HG02588 (cell line): ENCODE results near the gene ACOT2.
A peak's percentile ranks its signal among the peaks of the same experiment; 100 is the strongest.
"Not testable (repeated sequence)": the region's sequence is repeated elsewhere in the genome, so short reads cannot be mapped to it uniquely, and the experiment has no call there.

ENCODE experiments used
- ATAC-seq: cut with Tn5 transposase; IDR thresholded peaks from one replicate; pipeline ENCODE4 v1.9.1; 2021; ENCODE audit warnings: mild to moderate bottlenecking, moderate library complexity; ENCODE audit not compliant: unreplicated experiment

ACOT2 gene

DNA sequence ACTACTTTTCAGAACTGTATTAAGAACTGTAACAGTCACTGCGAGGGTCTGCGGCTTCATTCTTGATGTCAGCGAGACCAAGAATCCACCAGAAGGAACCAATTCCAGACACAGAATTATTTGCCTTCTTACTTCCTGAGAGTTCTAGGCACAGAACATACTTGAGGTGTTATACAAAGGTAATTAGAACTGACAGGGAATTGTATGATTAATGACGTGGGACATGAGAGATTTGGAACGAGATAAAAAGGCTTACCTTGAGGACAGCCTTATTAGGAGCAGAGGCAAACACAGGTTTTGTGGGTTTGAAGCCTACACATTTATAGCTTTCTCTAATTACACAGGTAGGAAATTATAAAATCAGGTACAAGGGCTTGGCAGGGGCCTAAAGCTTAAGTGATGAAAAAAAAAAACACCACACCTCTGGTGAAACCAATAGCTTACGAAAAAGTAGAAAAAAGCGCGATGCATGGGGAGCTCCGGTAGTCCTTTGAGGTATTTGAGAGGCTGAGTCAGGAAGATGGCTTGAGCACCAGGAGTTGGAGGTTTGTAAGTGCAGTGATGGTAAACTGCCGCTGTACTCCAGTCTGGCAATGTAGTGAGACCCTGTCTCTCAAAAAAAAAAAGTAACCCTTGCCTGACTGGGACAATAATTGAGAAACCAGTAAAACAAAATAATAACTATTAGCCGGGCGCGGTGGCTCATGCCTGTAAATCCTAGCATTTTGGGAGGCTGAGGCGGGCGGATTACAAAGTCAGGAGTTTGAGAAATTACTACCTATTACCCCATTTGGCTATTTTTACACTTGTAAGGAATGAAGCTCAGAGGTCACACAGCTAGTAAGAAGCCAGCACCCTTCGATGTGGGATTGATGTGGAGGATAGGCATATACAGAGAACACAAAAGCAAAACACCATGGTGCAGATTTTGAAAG lies 795 bp upstream of the ACOT2 start:
- ATAC-seq, result no peak

DNA sequence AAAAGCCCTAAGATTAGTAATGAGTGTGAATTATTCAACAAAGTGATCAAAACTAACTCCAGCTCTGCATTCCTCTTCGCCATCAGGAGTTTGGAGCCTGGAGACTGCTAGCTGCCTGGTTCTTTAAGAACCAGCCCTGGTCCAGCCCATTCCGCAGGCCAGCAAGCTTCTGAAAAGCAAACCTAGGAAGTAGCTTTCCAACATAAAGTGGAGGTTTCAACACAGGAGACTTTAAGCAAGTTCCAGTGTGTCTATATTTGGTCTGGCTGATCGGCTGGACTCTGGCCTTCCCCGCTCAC lies 178 bp upstream of the ACOT2 start:
- not testable (repeated sequence) for ATAC-seq

DNA sequence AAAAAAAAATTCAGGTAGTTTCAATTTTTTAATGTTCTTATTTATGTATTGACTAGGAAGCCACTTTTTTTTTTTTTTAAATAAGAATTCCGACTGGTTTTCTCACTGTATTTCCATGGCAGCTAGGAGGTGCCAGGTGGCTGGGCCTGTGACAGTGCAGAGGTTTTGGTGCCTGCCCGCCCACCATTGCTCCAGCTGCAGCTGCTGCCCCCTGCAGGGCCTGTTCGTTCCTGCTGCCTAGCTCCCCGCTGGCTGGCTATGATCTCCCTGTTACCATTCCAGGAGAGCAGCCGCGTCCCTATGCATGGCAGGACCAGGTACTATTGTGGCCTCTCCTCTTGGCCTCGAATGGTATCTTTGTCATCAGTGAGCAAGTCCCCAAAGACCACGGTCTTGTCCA lies 1.9 kb downstream of the ACOT2 start:
- peak; percentile 50 for ATAC-seq

DNA sequence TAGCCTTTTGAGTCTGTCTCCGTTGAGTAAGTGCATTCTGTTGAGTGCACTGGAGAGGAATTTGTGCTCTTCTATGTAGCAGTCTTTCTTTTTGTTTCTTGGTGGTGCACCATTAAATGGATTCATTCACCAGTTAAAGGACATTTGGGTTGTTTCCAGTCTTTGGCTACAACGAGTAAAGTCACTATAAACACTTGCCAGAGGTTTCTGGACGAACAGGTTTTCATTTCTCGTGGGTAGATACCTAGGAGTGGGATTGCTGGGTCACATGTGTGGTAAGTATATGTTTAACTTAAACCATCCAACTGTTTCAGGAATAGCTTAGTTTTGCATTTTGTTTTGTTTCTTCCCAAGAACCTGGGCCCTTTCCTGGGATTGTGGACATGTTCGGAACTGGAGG lies 4.0 kb downstream of the ACOT2 start:
- not testable (repeated sequence) for ATAC-seq

DNA sequence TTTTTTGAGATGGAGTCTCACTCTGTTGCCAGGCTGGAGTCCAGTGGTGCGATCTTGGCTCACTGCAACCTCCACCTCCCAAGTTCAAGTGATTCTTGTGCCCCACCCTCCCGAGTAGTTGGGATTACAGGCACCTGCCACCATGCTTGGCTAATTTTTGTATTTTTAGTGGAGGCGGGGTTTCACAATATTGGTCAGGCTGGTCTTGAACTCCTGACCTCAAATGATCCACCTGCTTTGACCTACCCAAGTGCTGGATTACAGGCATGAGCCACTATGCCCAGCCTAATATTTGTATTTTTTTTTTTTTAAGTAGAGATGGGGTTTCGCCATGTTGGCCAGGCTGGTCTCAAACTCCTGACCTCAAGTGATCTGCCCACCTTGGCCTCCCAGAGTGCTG lies 4.7 kb downstream of the ACOT2 start:
- ATAC-seq, result not testable (repeated sequence)

DNA sequence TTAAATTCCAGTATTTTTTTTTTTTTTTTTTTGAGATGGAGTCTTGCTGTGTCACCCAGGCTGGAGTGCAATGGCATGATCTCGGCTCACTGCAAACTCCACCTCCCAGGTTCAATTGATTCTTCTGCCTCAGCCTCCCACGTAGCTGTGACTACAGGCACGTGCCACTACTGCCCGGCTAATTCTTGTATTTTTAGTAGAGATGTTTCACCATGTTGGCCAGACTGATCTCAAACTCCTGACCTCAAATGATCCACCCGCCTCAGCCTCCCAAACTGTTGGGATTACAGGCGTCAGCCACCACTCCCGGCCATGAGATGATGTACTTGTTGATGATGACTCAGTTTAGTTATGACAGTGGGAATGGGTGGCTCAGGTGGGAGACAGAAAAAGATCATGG lies 5.2 kb downstream of the ACOT2 start:
- not testable (repeated sequence) for ATAC-seq

DNA sequence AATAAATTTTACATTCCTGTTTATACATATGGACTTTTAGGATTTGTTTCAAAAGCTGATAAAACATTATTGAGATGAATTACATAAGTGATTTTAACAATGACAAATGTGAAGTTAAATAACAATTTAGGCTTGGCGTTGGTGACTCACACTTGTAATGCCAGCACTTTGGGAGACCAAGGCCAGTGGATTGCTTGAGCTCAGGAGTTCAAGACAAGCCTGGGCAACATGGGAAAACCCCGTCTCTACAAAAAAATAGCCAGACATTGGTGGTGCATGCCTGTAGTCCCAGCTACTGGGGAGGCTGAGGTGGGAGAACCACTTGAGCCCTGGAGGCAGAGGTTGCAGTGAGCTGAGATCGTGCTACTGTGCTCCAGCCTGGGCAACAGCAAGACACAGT lies 7.4 kb downstream of the ACOT2 start:
- ATAC-seq, result no peak

DNA sequence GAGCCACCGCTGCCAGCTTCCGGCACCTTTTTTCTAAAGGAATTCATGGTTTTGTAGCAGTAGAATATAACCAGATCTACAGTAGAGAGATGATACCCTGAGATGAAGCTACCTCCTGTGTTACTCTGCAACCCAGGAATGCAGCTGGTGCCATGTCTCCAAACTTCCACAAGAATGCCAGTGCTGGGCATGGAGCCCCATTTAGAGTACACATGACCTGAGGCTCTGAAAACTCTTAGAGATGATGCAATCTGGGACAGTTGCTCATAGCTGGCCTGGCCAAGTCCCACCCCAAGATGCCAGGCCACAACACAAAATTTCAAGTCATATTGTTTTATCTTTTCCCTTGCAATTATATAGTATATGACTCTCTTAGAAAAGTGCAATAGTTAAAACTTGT lies 8.2 kb downstream of the ACOT2 start:
- not testable (repeated sequence) for ATAC-seq

DNA sequence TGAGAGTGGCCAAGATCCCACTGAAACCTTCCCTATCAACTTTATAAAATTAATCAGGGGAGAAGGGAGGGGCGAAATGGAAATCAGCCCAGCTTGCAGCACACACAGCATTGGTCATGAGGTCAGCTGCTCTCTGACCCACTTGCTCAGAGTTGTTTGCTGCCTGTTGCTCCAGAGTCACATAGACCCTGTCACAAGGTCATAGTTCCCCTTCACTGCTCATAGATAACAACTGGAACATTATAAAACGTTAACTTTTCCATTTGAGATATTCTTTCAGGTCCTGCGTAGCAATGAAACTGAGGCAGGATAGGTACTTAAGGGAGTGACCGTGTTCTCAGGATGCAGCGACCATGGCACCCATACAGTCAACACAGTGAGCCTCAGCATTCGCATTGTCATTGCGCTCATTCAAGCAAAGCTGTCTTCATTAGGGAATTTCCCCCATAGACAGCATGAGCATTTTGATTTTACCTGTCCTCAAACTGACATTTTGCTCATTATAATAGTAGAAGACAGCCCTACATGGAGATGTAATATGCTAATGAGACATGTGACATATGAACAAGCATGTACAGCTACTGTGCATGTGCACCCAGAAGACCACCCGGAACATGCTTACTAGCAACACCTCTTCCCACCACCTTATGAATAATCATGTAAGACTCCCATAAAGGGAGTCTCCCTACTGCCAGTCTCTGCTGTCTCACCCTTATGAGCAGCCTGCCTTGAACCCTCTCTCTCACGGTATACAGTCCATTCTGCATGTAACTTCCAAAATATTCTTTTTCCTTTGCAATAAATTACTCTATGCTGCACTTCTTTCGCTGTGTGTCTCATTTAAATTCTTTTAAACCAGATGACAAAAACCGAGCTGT lies 13.3 kb downstream of the ACOT2 start:
- not testable (repeated sequence) for ATAC-seq

DNA sequence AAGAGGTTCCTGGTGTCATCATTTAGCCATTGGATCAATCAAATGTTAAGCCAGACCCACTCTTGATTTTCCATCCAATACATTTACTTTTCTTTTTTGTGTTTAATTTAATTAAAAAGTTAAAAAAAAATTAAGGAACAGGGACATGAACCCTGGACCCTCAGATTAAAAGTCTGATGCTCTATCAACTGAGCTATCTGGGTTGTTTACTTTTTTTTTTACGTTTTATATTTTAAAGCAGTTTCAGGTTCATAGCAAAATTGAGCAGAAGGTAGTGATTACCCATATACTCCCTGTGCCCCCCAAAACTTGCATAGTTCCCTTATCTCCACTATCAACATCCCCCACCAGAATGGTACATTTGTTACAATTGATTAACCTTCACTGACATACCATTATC lies 19.7 kb downstream of the ACOT2 start:
- ATAC-seq, result no peak

DNA sequence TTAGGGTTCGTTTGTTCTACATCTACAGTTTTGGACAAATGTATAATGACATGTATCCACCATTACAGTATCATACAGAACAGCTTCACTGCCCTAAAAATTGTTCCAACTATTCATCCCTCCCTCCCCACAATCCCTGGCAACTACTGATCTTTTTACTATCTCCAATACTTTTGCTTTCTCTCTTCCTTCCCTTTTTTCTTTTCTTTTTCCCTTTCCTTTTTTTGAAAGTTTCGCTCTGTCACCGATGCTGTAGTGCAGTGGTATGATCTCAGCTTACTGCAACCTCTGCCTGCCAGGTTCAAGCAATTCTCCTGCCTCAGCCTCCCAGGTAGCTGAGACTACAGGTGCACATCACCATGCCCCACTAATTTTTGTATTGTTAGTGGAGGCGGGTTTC lies 20.1 kb downstream of the ACOT2 start:
- ATAC-seq, result no peak

DNA sequence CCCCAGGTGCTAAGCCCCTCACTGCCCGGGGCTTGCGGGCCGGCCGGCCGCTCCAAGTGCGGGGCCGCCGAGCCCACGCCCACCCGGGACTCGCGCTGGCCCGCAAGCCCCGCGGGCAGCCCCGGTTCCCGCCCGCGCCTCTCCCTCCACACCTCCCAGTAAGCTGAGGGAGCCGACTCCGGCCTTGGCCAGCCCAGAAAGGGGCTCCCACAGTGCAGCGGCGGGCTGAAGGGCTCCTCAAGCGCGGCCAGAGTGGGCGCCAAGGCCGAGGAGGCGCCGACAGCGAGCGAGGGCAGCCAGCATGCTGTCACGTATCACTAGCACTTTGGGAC lies 21.6 kb downstream of the ACOT2 start:
- not testable (repeated sequence) for ATAC-seq

DNA sequence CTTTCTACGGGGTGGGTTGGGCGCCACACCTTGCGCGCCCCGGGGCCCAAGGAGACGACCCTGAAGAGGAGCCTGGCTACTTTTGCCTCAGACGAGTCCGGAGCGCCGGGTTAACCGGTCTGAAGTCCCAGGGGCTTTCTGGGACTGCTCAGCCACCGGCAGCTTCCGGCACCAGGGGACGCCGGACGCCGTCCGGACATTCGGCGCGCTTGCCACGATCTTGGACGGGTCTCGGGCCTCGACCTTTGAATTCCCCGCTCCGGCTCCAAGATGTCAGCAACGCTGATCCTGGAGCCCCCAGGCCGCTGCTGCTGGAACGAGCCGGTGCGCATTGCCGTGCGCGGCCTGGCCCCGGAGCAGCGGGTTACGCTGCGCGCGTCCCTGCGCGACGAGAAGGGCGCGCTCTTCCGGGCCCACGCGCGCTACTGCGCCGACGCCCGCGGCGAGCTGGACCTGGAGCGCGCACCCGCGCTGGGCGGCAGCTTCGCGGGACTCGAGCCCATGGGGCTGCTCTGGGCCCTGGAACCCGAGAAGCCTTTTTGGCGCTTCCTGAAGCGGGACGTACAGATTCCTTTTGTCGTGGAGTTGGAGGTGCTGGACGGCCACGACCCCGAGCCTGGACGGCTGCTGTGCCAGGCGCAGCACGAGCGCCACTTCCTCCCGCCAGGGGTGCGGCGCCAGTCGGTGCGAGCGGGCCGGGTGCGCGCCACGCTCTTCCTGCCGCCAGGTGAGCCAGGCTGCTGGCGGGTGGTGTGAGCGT lies 22.9 kb downstream of the ACOT2 start, which contains the start of gene ACOT4:
TSS of gene ACOT4 (plus strand) at position 184 of the 760 bp plus-strand sequence. CDS start at position 271, 87 bp downstream.
- ATAC-seq, result peak; percentile 60

DNA sequence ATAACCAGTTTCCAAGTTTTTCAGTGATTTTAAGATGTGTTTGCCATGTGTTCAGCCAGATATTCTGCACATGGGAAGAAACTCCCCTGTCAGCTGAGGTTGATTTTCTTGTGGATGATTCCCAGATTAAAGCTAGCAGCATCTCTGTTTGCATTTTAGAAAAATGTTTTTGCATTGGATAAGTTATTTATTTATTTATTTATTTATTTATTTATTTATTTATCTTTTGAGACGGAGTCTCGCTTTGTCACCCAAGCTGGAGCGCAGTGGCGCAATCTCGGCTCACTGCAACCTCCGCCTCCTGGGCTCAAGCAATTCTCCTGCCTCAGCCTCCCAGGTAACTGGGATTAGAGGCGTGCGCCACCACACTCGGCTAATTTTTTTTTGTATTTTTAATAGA lies 25.5 kb downstream of the ACOT2 start:
- no peak for ATAC-seq

DNA sequence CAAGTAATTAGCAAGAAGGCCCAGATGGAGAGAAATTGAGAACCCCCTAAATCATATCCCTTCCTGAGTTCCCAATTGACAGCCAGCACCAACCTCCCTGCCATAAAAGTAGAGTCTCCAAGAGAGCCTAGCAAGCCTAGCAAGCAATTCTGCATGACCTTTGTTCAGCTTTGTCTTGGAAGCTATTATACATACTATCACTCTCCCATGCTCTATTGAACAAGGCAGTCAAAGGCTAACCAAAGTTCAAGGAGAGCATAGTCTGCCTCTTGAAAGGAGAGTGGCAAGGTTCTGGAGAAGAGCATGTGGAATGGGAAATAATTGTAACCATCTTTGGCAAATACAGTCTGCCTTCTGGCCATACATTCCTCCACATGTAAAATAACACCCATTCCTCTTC lies 30.5 kb downstream of the ACOT2 start:
- no peak for ATAC-seq

DNA sequence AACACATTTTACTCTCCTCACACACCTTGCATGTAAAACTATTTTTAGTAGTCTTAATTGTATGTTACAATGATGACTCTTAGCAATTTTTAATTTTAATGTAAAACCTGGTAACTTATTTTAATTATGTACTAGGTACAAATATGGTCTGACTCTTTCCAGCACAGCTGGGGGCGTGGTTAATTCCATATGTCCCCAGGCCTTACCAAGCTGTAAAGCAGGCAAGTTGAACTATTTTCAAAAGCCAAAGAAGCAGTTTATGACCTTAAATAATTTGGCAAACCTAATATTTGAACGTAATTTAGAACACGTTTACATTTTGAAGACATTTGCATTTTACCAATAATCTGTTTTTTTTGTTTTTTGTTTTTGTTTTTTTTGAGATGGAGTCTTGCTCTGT lies 34.0 kb downstream of the ACOT2 start:
- ATAC-seq, result no peak

DNA sequence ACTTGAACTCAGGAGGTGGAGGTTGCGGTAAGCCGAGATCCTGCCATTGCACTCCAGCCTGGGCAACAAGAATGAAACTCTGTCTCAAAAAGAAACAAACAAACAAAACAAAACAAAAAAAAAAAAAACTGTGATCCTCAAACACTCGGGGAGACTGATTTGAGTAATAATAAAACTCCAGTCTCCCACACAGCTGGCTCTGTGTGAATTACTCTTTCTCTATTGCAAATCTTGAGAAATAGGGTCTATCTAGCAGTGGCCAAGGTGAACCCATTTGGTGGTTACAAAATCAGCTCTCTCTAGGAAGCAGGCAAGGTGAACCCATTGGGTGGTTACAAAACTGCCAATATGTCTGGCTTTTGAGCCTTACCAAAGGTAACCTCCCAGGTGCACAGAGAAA lies 37.3 kb downstream of the ACOT2 start:
- ATAC-seq, result no peak

DNA sequence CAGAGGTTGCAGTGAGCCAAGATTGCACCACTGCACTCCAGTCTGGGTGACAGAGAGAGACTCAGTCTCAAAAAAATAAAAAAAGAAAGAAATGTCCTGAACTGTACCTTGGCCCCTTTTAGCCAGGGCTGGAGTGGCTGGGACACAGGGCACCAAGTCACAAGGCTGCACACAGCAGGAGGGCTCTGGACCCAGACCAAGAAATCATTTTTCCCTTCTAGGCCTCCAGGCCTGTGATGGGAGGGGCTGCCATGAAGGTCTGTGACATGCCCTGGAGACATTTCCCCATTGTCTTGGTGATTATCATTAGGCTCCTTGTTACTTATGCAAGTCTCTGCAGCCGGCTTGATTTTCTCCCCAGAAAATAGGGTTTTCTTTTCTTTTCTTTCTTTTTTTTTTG lies 38.2 kb downstream of the ACOT2 start:
- no peak for ATAC-seq

DNA sequence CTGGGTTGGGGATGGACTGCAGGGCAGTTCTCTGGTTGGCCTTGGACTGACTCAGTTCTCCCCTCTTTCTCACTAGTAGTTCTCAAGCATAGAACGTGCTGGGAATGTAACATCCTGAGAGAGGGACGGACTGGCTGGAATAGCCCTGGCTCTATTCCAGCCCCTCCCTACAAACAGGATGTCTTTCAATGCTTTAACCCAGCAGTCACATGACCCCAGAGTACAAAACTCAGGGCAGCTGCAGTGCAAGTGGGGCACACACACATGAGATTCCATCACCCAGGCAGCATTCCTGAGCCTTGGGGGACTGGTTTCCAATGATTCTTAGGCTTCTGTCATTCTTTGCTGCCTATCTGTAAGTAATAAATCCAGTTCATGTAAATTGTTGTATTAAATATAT lies 41.7 kb downstream of the ACOT2 start:
- ATAC-seq, result no peak

DNA sequence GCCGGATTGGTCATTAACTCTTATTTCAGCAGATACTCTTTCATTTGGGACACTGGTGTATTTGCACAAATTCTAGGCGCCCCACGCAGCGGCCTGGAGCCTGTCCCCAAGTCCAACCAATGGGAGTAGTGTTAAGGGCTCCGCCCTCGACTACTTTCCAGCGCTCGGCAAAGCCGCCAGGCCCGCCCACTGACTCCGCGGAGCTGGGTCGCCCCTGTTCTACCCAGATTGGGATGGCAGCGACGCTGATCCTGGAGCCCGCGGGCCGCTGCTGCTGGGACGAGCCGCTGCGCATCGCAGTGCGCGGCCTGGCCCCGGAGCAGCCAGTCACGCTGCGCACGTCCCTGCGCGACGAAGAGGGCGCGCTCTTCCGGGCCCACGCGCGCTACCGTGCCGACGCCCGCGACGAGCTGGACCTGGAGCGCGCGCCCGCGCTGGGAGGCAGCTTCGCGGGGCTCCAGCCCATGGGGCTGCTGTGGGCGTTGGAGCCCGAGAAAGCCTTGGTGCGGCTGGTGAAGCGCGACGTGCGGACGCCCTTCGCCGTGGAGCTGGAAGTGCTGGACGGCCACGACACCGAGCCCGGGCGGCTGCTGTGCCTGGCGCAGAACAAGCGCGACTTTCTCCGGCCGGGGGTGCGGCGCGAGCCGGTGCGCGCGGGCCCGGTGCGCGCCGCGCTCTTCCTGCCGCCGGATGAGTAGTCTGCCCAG lies 43.5 kb downstream of the ACOT2 start, which contains the start of gene ACOT6:
TSS of gene ACOT6 (plus strand) at position 179 of the 707 bp plus-strand sequence. CDS start at position 234, 55 bp downstream.
- ATAC-seq, result peak; percentile 62

DNA sequence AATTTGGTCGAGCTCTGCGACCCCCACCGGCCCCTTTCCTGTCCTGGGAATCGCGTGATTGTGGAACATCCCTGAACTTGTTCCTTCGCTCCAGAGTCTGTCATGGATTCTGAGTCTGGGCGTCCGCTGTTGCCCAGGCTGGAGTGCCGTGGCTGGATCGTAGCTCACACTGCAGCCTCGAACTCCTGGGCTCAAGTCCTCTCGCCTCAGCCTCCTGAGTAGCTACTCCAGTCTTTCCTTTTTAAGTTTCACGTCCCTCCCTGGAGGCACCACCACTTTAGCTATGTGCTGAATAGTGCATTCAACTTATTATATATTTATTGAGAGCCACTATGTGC lies 44.0 kb downstream of the ACOT2 start:
- no peak for ATAC-seq
